NCI-H1092 treated with DMSO at 0.1 percent for 48 hours (cell line): ENCODE data around the gene RHOT2.

ENCODE experiments used
- DNase-seq: peaks from one replicate; lab custom pipeline; 2025; lab: John Stamatoyannopoulos, UW

Gene RHOT2

GRCh38 chr16:647173-647902 lies 20.6 kb upstream of the RHOT2 start:
- no peak for DNase-seq

- DNase-seq, result peak; percentile 29
These were observed 19.7 kb upstream of the RHOT2 start for GRCh38 chr16:648071-648780.

GRCh38 chr16:648781-649589 lies 18.9 kb upstream of the RHOT2 start, which contains the start of gene WDR90:
TSS of gene WDR90 (plus strand) at chr16:649365. CDS start at chr16:649417, 52 bp downstream.
- peak; percentile 82 for DNase-seq

- no peak for DNase-seq
These were observed 18.3 kb upstream of the RHOT2 start for GRCh38 chr16:649631-650030.

GRCh38 chr16:651844-652243 lies 16.1 kb upstream of the RHOT2 start:
- no peak for DNase-seq

- DNase-seq, result no peak
These were observed 15.3 kb upstream of the RHOT2 start for GRCh38 chr16:652454-653305.

GRCh38 chr16:654034-654433 lies 13.9 kb upstream of the RHOT2 start:
- DNase-seq, result no peak

GRCh38 chr16:657487-657886 lies 10.4 kb upstream of the RHOT2 start:
- DNase-seq, result no peak

- no peak for DNase-seq
These were observed 9.0 kb upstream of the RHOT2 start for GRCh38 chr16:658679-659571.

- DNase-seq, result no peak
These were observed 8.3 kb upstream of the RHOT2 start for GRCh38 chr16:659618-660017.

GRCh38 chr16:660132-660458 lies 7.8 kb upstream of the RHOT2 start:
- DNase-seq, result no peak

- DNase-seq, result peak; percentile 60
These were observed 7.3 kb upstream of the RHOT2 start for GRCh38 chr16:660459-661183.

- DNase-seq, result no peak
These were observed 6.6 kb upstream of the RHOT2 start for GRCh38 chr16:661184-661821.

- no peak for DNase-seq
These were observed 5.8 kb upstream of the RHOT2 start for GRCh38 chr16:662095-662494.

GRCh38 chr16:662597-662996 lies 5.3 kb upstream of the RHOT2 start:
- DNase-seq, result no peak

GRCh38 chr16:666572-666971 lies 1.4 kb upstream of the RHOT2 start:
- DNase-seq, result no peak

- DNase-seq, result no peak
These were observed 686 bp upstream of the RHOT2 start for GRCh38 chr16:667113-667779.

- no peak for DNase-seq
These were observed 713 bp downstream of the RHOT2 start for GRCh38 chr16:668519-669171.

- no peak for DNase-seq
These were observed 1.7 kb downstream of the RHOT2 start for GRCh38 chr16:669666-670065.
